Natural killer cell (primary cell): ENCODE data around the gene YKT6. TPM values are rescaled to one million over a fixed set of nuclear protein-coding genes. Genes with fewer than 3 reads are reported as not detected.

Source experiments
- ATAC-seq, 3 donors: fragments of 150-1000 bp in 2 of 3; fragments of 200-7000 bp in 1 of 3; cut with Tn5 transposase; 1 replicate in 1 of 3; 2 replicates in 2 of 3; pipeline ENCODE4 v1.10.0; 2021; ENCODE audit warnings: mild to moderate bottlenecking in 2 of 3, moderate library complexity in 2 of 3
- DNase-seq, 2 donors: peaks; one replicate each; pipeline versions ENCODE4 v3.0.0 to v3.0.0-alpha.2; 2013 to 2021; ENCODE audit warnings: mixed read lengths in 1 of 2
- H3K27ac ChIP-seq: one replicate; pipeline ENCODE4 v1.5.1; 2013; ENCODE audit warnings: mild to moderate bottlenecking, low read length
- H3K27me3 ChIP-seq: one replicate; pipeline ENCODE4 v1.6.1; 2013; ENCODE audit warnings: low read length; ENCODE audit not compliant: control insufficient read depth, insufficient read depth
- H3K36me3 ChIP-seq: one replicate; pipeline ENCODE4 v1.6.1; 2013; ENCODE audit warnings: low read length; ENCODE audit not compliant: control insufficient read depth, insufficient read depth
- H3K4me1 ChIP-seq: one replicate; pipeline ENCODE4 v1.6.1; 2013; ENCODE audit warnings: low read length; ENCODE audit not compliant: control insufficient read depth, insufficient read depth
- H3K4me3 ChIP-seq: one replicate; pipeline ENCODE4 v1.5.1; 2013; ENCODE audit warnings: low read length
- H3K9me3 ChIP-seq: one replicate; pipeline ENCODE4 v1.6.1; 2013; ENCODE audit warnings: low read length; ENCODE audit not compliant: control insufficient read depth, insufficient read depth
- H3K27ac Mint-ChIP-seq, 2 donors: one replicate each; pipeline ENCODE4 v1.8.0; 2022; ENCODE audit warnings: mild to moderate bottlenecking in 2 of 2, mixed read lengths in 2 of 2, moderate library complexity in 1 of 2
- H3K27me3 Mint-ChIP-seq, 2 donors: one replicate each; pipeline ENCODE4 v1.8.0; 2022; ENCODE audit warnings: low read depth in 2 of 2, mixed read lengths in 2 of 2
- H3K36me3 Mint-ChIP-seq: one replicate; pipeline ENCODE4 v1.8.0; 2022; ENCODE audit warnings: mixed read lengths
- H3K4me1 Mint-ChIP-seq, 2 donors: one replicate each; pipeline ENCODE4 v1.8.0; 2022; ENCODE audit warnings: mixed read lengths in 2 of 2
- H3K4me3 Mint-ChIP-seq: one replicate; pipeline ENCODE4 v1.8.0; 2022; ENCODE audit warnings: mild to moderate bottlenecking, moderate library complexity, mixed read lengths
- H3K9me3 Mint-ChIP-seq, 2 donors: one replicate each; pipeline ENCODE4 v1.8.0; 2022; ENCODE audit warnings: mixed read lengths in 2 of 2
- CTCF ChIP-seq: fragments of 200-600 bp; IDR thresholded peaks from one replicate; pipeline ENCODE4 v1.8.0; 2022; ENCODE audit warnings: antibody characterized with exemption
- WGBS: methylation state at CpG from one replicate; pipeline ENCODE4 v1.1.7; 2013; ENCODE audit warnings: missing lambda C conversion rate; ENCODE audit not compliant: insufficient coverage; 5-methylcytosine and 5-hydroxymethylcytosine counted together
- intact Hi-C: fragments of 100-400 bp; cut with micrococcal nuclease; formaldehyde crosslinking; loops from one replicate; pipeline ENCODE4 v1.14.2; 2022
- total RNA-seq, 4 donors: library from RNA; stranded (reverse); fragments of 120-200 nt in 1 of 4; gene quantifications; one replicate each; pipeline versions ENCODE4 v1.2.3 to v1.2.4, GENCODE V29; 2013 to 2022

Gene YKT6
- total RNA-seq, 3 donors from 2014 or later (not counting 1 experiment from before 2014, with no cell fraction given): 72.4 to 107 (median 87.1) TPM

DNA sequence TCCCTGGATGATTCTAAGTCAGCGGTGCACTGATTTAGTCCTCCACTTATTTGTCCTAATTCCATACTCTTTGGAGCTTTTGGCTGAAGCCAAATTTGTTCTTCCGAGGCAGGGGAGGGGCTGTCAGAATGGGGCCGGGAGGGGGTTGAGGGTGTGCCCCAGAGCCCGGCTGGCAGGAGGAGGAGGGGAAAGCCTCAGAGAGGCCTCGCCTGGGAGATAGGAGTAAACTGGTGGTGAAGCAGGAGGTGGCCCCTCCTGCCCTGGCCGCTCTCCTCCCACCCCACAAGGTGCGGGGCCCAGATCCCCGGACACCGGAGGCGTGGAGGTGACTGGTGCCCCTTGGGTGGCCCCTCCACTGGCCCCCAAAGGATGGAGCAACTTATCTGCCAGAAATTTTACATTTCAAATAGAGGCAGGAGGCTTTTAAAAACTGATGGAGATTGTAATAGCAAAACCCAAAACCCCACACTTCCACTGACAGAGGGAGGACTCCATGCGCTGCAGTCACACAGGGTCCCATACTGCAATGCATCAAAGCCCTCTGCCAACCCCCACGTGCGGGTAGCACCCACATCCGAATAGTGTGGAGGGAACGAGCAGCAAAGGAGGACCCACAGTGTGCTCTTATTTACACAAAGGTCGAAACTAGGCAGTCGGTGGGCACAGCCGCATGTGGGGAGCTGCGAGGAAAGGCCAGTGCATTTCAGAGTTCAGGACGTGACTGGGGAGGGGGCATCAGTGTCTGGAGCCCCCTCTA is 62.7 kb downstream of the YKT6 start:
- H3K36me3 ChIP-seq: no peaks in the 10 kb centered on the region
- 88% methylated on average over 18 of the region's 20 CpGs for WGBS
- H3K36me3 Mint-ChIP-seq: no peaks in the 10 kb centered on the region
- no peak overlapping the region for H3K4me3 ChIP-seq
- H3K27me3 ChIP-seq: no peaks in the 10 kb centered on the region
- H3K9me3 Mint-ChIP-seq: no peaks in the 10 kb centered on the region
- peaks cover 8% of the 10 kb centered on the region for H3K4me1 ChIP-seq
- DNase-seq (no peak), ATAC-seq (no peak)
- H3K4me3 Mint-ChIP-seq: no peak overlapping the region
- peaks cover 2 to 18% of the 10 kb centered on the region in 2 donors for H3K4me1 Mint-ChIP-seq
- TF ChIP-seq CTCF: no peak
- intact Hi-C loops: no loop called here
- H3K9me3 ChIP-seq: no peaks in the 10 kb centered on the region
- no peak overlapping the region for H3K27ac ChIP-seq
- H3K27me3 Mint-ChIP-seq: no peaks in the 10 kb centered on the region
- H3K27ac Mint-ChIP-seq: no peak overlapping the region

Other genes starting within 250 kb of the YKT6 start
- gene SPDYE1, start 203.1 kb upstream of the YKT6 start, total RNA-seq: under 1 TPM in 2 of 3 donors, not detected in 1; 0.18 to 0.24 TPM
- gene DBNL, start 156.3 kb upstream of the YKT6 start, total RNA-seq: 100 to 1,000 TPM; 123 to 129 (median 129) TPM
- 1 to 10 TPM; 1.0 to 1.9 (median 1.5) TPM for gene PGAM2, start 135.4 kb upstream of the YKT6 start, total RNA-seq
- 10 to 100 TPM; 41.7 to 74.1 (median 50.9) TPM for gene POLM, start 118.4 kb upstream of the YKT6 start, total RNA-seq
- 1 to 10 TPM; 3.3 to 9.0 (median 6.4) TPM for gene AEBP1, start 96.6 kb upstream of the YKT6 start, total RNA-seq
- 10 to 100 TPM; 30.1 to 38.3 (median 38.1) TPM for gene POLD2, start 77.4 kb upstream of the YKT6 start, total RNA-seq
- gene MYL7, start 59.6 kb upstream of the YKT6 start, total RNA-seq: not detected
- gene GCK, start 11.5 kb upstream of the YKT6 start, total RNA-seq: not detected
- under 1 TPM in 1 of 3 donors, not detected in 2; 0.70 TPM for gene CAMK2B, start 124.6 kb downstream of the YKT6 start, total RNA-seq